Astrocyte of the cerebellum (primary cell): ENCODE results near the gene GGNBP2.

Source experiments
- DNase-seq: peaks from one replicate; pipeline ENCODE4 v3.0.0-alpha.2; 2011; ENCODE audit warnings: low read depth
- H3K4me3 ChIP-seq: 2 replicates; pipeline ENCODE4 v1.5.1; 2011; ENCODE audit warnings: mild to moderate bottlenecking, low read depth, low read length, moderate library complexity
- in situ Hi-C: cut with HindIII; loops from 2 replicates; pipeline ENCODE4 v1.10.0; 2017; ENCODE audit warnings: low sequenced_read_pairs
- TF ChIP-seq, protein P1 (sequence below): IDR thresholded peaks from 2 replicates; pipeline ENCODE4 v1.5.1; 2012; ENCODE audit warnings: low read length, low read depth, moderate library complexity, mild to moderate bottlenecking; ENCODE audit errors: missing control alignments

The GGNBP2 gene

GRCh38 chr17:36592716-36593321 lies 48.1 kb downstream of the GGNBP2 start:
- in situ Hi-C loops = no loop called here
- no peak for DNase-seq
- H3K4me3 ChIP-seq = peak overlapping the region; percentile 58
- TF ChIP-seq, protein P1, sequence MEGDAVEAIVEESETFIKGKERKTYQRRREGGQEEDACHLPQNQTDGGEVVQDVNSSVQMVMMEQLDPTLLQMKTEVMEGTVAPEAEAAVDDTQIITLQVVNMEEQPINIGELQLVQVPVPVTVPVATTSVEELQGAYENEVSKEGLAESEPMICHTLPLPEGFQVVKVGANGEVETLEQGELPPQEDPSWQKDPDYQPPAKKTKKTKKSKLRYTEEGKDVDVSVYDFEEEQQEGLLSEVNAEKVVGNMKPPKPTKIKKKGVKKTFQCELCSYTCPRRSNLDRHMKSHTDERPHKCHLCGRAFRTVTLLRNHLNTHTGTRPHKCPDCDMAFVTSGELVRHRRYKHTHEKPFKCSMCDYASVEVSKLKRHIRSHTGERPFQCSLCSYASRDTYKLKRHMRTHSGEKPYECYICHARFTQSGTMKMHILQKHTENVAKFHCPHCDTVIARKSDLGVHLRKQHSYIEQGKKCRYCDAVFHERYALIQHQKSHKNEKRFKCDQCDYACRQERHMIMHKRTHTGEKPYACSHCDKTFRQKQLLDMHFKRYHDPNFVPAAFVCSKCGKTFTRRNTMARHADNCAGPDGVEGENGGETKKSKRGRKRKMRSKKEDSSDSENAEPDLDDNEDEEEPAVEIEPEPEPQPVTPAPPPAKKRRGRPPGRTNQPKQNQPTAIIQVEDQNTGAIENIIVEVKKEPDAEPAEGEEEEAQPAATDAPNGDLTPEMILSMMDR = no peak

DNA sequence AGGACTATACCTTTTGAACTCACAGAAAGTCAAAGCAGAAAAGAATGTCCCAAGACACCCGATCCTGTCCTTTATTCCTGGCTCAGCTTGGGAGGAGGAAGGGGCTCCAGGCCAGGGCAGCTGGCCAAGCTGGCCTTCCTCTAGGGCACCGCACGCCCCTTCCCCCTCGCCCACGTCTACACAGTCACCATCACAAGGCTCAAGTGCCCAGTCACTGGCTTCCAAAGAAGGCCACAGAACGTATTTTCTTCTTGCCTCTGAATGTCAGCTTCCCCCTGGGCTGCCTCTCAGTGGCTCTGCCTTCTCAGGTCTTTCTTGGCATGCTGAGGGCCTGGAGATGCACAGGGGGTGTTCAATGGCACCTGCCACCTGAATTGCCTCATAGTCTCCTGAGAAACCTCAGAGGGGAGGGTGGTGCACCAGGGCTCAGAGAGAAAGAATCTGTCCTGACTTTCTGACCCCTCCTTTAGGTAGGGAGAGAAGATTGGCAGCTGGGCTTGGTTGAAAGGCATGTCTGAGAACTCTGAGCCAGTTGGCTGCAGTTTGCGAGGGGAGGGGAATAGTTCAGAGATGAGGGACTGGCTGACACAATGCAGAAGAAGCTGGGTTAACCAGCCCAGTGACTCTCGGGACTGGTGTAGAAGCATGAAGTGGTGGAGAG lies 49.1 kb downstream of the GGNBP2 start:
- in situ Hi-C loops = no loop called here
- no peak overlapping the region for H3K4me3 ChIP-seq

DNA sequence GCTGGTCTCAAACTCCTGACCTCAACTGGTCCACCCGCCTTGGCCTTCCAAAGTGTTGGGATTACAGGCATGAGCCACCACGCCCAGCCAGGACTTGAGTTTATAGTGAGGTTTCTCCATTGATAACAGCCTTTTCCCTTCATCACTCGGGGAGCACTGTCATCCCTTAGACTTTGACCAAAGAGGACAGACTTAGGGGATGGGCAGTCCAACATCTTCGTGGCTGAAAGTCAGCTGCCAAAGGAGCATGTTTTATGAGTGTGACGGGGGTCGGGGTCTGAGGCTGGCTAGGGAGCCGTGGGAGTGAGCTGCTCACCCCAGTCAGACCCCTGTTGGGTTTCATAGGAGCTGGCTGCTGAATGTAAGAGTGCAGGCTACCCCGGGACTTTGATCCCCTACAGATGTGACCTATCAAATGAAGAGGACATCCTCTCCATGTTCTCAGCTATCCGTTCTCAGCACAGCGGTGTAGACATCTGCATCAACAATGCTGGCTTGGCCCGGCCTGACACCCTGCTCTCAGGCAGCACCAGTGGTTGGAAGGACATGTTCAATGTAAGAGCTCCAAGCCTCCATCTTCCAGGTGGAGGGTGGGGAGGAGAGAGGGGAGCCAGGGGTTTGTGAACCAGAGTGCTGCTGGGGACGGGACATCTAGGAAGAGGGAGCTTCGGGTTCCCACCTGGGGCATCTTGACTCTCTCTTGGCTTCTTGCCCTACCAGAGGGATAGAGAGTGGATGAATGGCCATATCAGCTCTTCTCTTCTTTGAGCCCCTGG lies 50.1 kb downstream of the GGNBP2 start:
- TF ChIP-seq, protein P1 = no peak
- in situ Hi-C loops = no loop called here
- no peak for DNase-seq
- H3K4me3 ChIP-seq = no peak overlapping the region

More for the DNA sequence above, 49.1 kb downstream of the GGNBP2 start:
- no peak for DNase-seq
- TF ChIP-seq, protein P1 = no peak

- H3K4me3 ChIP-seq = no peak overlapping the region
- in situ Hi-C loops = no loop called here
- no peak for DNase-seq
- TF ChIP-seq, protein P1 = no peak
Observed at GRCh38 chr17:36597226-36597625, 52.5 kb downstream of the GGNBP2 start.

- H3K4me3 ChIP-seq = no peak overlapping the region
- TF ChIP-seq, protein P1 = no peak
- in situ Hi-C loops = no loop called here
- DNase-seq = no peak
Observed at GRCh38 chr17:36597866-36598777, 53.4 kb downstream of the GGNBP2 start.

GRCh38 chr17:36598951-36599401 lies 54.3 kb downstream of the GGNBP2 start:
- no peak overlapping the region for H3K4me3 ChIP-seq
- in situ Hi-C loops = no loop called here
- TF ChIP-seq, protein P1 = no peak
- no peak for DNase-seq
